ENCODE measurements around the gene POLR2C. TPM values are rescaled to one million over a fixed set of nuclear protein-coding genes. Genes with fewer than 3 reads are reported as not detected.
A peak's percentile ranks its signal among the peaks of the same experiment; 100 is the strongest.
"Not testable (repeated sequence)": the region's sequence is repeated elsewhere in the genome, so short reads cannot be mapped to it uniquely, and the experiment has no call there.

POLR2C gene
- total RNA-seq, 5 donors from 2014 or later (not counting 1 experiment from before 2014, with no cell fraction given), result 63.8 to 93.9 (median 69.0) TPM

- Histone ChIP-seq H3K4me1 (ENCODE audit: control insufficient read depth in 1 of 2, extremely low read depth in 1 of 2, insufficient read depth in 2 of 2, low read length in 2 of 2) (peaks cover 17 to 24% of the 10 kb centered on the region in 2 experiments), H3K36me3 (ENCODE audit: control insufficient read depth in 2 of 2, extremely low read depth in 1 of 2, insufficient read depth in 1 of 2, low read length in 1 of 2) (peaks cover 2 to 77% of the 10 kb centered on the region in 2 donors), H3K27me3 (replicated peaks in 1 of 2; ENCODE audit: control insufficient read depth in 2 of 2, extremely low read depth in 1 of 2, insufficient read depth in 2 of 2, low read length in 1 of 2) (no peaks in the 10 kb centered on the region), H3K4me3 (ENCODE audit: control insufficient read depth in 1 of 2, extremely low read depth in 1 of 2, low read length in 1 of 2) (no peak overlapping the region), H3K27ac (ENCODE audit: low read length) (no peak overlapping the region), H3K9me3 (no peaks in the 10 kb centered on the region)
- peaks cover 71% of the 10 kb centered on the region for H3K36me3 Mint-ChIP-seq
- ChIA-PET CTCF (interaction anchor here (0.6 to 3.2 kb wide), 3 partner anchors 13 to 89 kb away, joined by 3 to 16 read pairs (median 5); partner anchors contain the start of genes CIAPIN1 (in 1 of the 2) and COQ9 (in 1 of the 2)), POLR2A (interaction anchor here in 1 of 2 donors (0.9 kb wide), 1 partner anchor 46 kb away, joined by 3 read pairs; no protein-coding TSS in a partner anchor)
- H3K27me3 Mint-ChIP-seq, result no peaks in the 10 kb centered on the region
- no peak for ATAC-seq (replicated peaks in 1 of 4)
- no peaks in the 10 kb centered on the region for H3K9me3 Mint-ChIP-seq
- no peak overlapping the region for H3K4me3 Mint-ChIP-seq
- 90% methylated on average over 3 of the region's 5 CpGs for WGBS (ENCODE audit: insufficient coverage)
- H3K27ac Mint-ChIP-seq, result peak overlapping the region; percentile 52 to 58
- no peak for DNase-seq
- H3K4me1 Mint-ChIP-seq, result peaks cover 29 to 33% (median 32%) of the 10 kb centered on the region in 3 donors
Observed at GRCh38 chr16:57430955-57431354, 31.5 kb upstream of the POLR2C start.

- whole genome bisulfite sequencing (ENCODE audit: insufficient coverage), result 86% methylated on average over 1 of the region's 2 CpGs
- no peaks in the 10 kb centered on the region for H3K27me3 ChIP-seq (replicated peaks in 1 of 2; ENCODE audit: control insufficient read depth in 2 of 2, extremely low read depth in 1 of 2, insufficient read depth in 2 of 2, low read length in 1 of 2)
- no peaks in the 10 kb centered on the region for H3K9me3 ChIP-seq
- Mint-ChIP-seq H3K4me1 (peaks cover 29 to 33% (median 32%) of the 10 kb centered on the region in 3 donors), H3K27ac (peak overlapping the region; percentile 66 to 80), H3K4me3 (peak overlapping the region in 1 of 3 donors; percentile 52), H3K27me3 (no peaks in the 10 kb centered on the region), H3K9me3 (no peaks in the 10 kb centered on the region), H3K36me3 (peaks cover 70% of the 10 kb centered on the region)
- H3K36me3 ChIP-seq (ENCODE audit: control insufficient read depth in 2 of 2, extremely low read depth in 1 of 2, insufficient read depth in 1 of 2, low read length in 1 of 2), result peaks cover 3 to 79% of the 10 kb centered on the region in 2 donors
- H3K4me1 ChIP-seq (ENCODE audit: control insufficient read depth in 1 of 2, extremely low read depth in 1 of 2, insufficient read depth in 2 of 2, low read length in 2 of 2), result peaks cover 17 to 24% of the 10 kb centered on the region in 2 experiments
- H3K27ac ChIP-seq (ENCODE audit: low read length), result no peak overlapping the region
- POLR2A ChIA-PET, result interaction anchor here in 1 of 2 donors (0.6 kb wide), 1 partner anchor 402 kb away, joined by 6 read pairs; no protein-coding TSS in a partner anchor
- H3K4me3 ChIP-seq (ENCODE audit: control insufficient read depth in 1 of 2, extremely low read depth in 1 of 2, low read length in 1 of 2), result no peak overlapping the region
- CTCF ChIA-PET, result interaction anchor here in 1 of 2 donors (3.2 kb wide), 1 partner anchor 15 kb away, joined by 16 read pairs; no protein-coding TSS in a partner anchor
- DNase-seq (no peak), ATAC-seq (replicated peaks in 1 of 4) (no peak)
Observed at GRCh38 chr16:57432505-57432904, 30.0 kb upstream of the POLR2C start.

- Mint-ChIP-seq H3K27ac (peak overlapping the region; percentile 66 to 80), H3K4me1 (peaks cover 29 to 33% (median 32%) of the 10 kb centered on the region in 3 donors), H3K9me3 (no peaks in the 10 kb centered on the region), H3K4me3 (peak overlapping the region in 1 of 3 donors; percentile 52), H3K36me3 (peaks cover 68% of the 10 kb centered on the region), H3K27me3 (no peaks in the 10 kb centered on the region)
- H3K36me3 ChIP-seq (ENCODE audit: control insufficient read depth in 2 of 2, extremely low read depth in 1 of 2, insufficient read depth in 1 of 2, low read length in 1 of 2), result peaks cover 3 to 79% of the 10 kb centered on the region in 2 donors
- H3K4me3 ChIP-seq (ENCODE audit: control insufficient read depth in 1 of 2, extremely low read depth in 1 of 2, low read length in 1 of 2), result no peak overlapping the region
- 100% methylated on average over 1 of the region's 3 CpGs for WGBS (ENCODE audit: insufficient coverage)
- H3K4me1 ChIP-seq (ENCODE audit: control insufficient read depth in 1 of 2, extremely low read depth in 1 of 2, insufficient read depth in 2 of 2, low read length in 2 of 2), result peaks cover 17 to 24% of the 10 kb centered on the region in 2 experiments
- ChIA-PET POLR2A (interaction anchor here in 1 of 2 donors (0.6 kb wide), 1 partner anchor 402 kb away, joined by 6 read pairs; no protein-coding TSS in a partner anchor), CTCF (interaction anchor here in 1 of 2 donors (3.2 kb wide), 1 partner anchor 15 kb away, joined by 16 read pairs; no protein-coding TSS in a partner anchor)
- DNase-seq (peak in 1 of 35 experiments; percentile 22), ATAC-seq (replicated peaks in 1 of 4) (peak; percentile 28 to 68 (median 58))
- no peaks in the 10 kb centered on the region for H3K9me3 ChIP-seq
- no peaks in the 10 kb centered on the region for H3K27me3 ChIP-seq (replicated peaks in 1 of 2; ENCODE audit: control insufficient read depth in 2 of 2, extremely low read depth in 1 of 2, insufficient read depth in 2 of 2, low read length in 1 of 2)
- no peak overlapping the region for H3K27ac ChIP-seq (ENCODE audit: low read length)
Observed at GRCh38 chr16:57432989-57433388, 29.5 kb upstream of the POLR2C start.

GRCh38 chr16:57434003-57434402 lies 28.5 kb upstream of the POLR2C start:
- Histone ChIP-seq H3K36me3 (ENCODE audit: control insufficient read depth in 2 of 2, extremely low read depth in 1 of 2, insufficient read depth in 1 of 2, low read length in 1 of 2) (peaks cover 3 to 78% of the 10 kb centered on the region in 2 donors), H3K9me3 (no peaks in the 10 kb centered on the region), H3K4me3 (ENCODE audit: control insufficient read depth in 1 of 2, extremely low read depth in 1 of 2, low read length in 1 of 2) (no peak overlapping the region), H3K27ac (ENCODE audit: low read length) (no peak overlapping the region), H3K4me1 (ENCODE audit: control insufficient read depth in 1 of 2, extremely low read depth in 1 of 2, insufficient read depth in 2 of 2, low read length in 2 of 2) (peaks cover 17 to 24% of the 10 kb centered on the region in 2 experiments), H3K27me3 (replicated peaks in 1 of 2; ENCODE audit: control insufficient read depth in 2 of 2, extremely low read depth in 1 of 2, insufficient read depth in 2 of 2, low read length in 1 of 2) (no peaks in the 10 kb centered on the region)
- ChIA-PET CTCF (interaction anchor here in 1 of 2 donors (0.8 to 3.2 kb wide), 2 partner anchors 12 to 16 kb away, joined by 3 to 16 read pairs; no protein-coding TSS in a partner anchor), POLR2A (interaction anchor here in 1 of 2 donors (0.6 kb wide), 1 partner anchor 11 kb away, joined by 3 read pairs; no protein-coding TSS in a partner anchor)
- no peaks in the 10 kb centered on the region for H3K9me3 Mint-ChIP-seq
- WGBS (ENCODE audit: insufficient coverage), result no CpG with 5 or more reads among the region's 2 CpGs
- peak overlapping the region in 1 of 3 donors; percentile 52 for H3K4me3 Mint-ChIP-seq
- peaks cover 68% of the 10 kb centered on the region for H3K36me3 Mint-ChIP-seq
- ATAC-seq (replicated peaks in 1 of 4) (peak; percentile 60 to 95 (median 79)), DNase-seq (peak in 21 of 35 experiments; percentile 11 to 79 (median 33))
- H3K27me3 Mint-ChIP-seq, result no peaks in the 10 kb centered on the region
- H3K4me1 Mint-ChIP-seq, result peaks cover 32 to 36% (median 33%) of the 10 kb centered on the region in 3 donors
- peak overlapping the region; percentile 80 to 81 for H3K27ac Mint-ChIP-seq

GRCh38 chr16:57435838-57436237 lies 26.6 kb upstream of the POLR2C start:
- ATAC-seq (replicated peaks in 1 of 4), result no peak
- Mint-ChIP-seq H3K9me3 (peaks cover 0 to 13% (median 3%) of the 10 kb centered on the region in 3 donors), H3K27ac (peak overlapping the region in 1 of 2 donors; percentile 52), H3K4me1 (peaks cover 32 to 39% (median 33%) of the 10 kb centered on the region in 3 donors), H3K36me3 (peaks cover 73% of the 10 kb centered on the region), H3K27me3 (no peaks in the 10 kb centered on the region), H3K4me3 (no peak overlapping the region)
- Histone ChIP-seq H3K9me3 (no peaks in the 10 kb centered on the region), H3K4me3 (ENCODE audit: control insufficient read depth in 1 of 2, extremely low read depth in 1 of 2, low read length in 1 of 2) (no peak overlapping the region), H3K4me1 (ENCODE audit: control insufficient read depth in 1 of 2, extremely low read depth in 1 of 2, insufficient read depth in 2 of 2, low read length in 2 of 2) (peaks cover 17 to 24% of the 10 kb centered on the region in 2 experiments), H3K36me3 (ENCODE audit: control insufficient read depth in 2 of 2, extremely low read depth in 1 of 2, insufficient read depth in 1 of 2, low read length in 1 of 2) (peaks cover 3 to 77% of the 10 kb centered on the region in 2 donors), H3K27ac (ENCODE audit: low read length) (no peak overlapping the region), H3K27me3 (replicated peaks in 1 of 2; ENCODE audit: control insufficient read depth in 2 of 2, extremely low read depth in 1 of 2, insufficient read depth in 2 of 2, low read length in 1 of 2) (no peaks in the 10 kb centered on the region)
- WGBS (ENCODE audit: insufficient coverage), result no CpG with 5 or more reads among the region's 1 CpG
- POLR2A ChIA-PET, result no interaction called here
- CTCF ChIA-PET, result interaction anchor here in 1 of 2 donors (0.9 kb wide), 1 partner anchor 16 kb away, joined by 3 read pairs; no protein-coding TSS in a partner anchor
- DNase-seq, result no peak

GRCh38 chr16:57439947-57440346 lies 22.5 kb upstream of the POLR2C start:
- H3K4me1 ChIP-seq (ENCODE audit: control insufficient read depth in 1 of 2, extremely low read depth in 1 of 2, insufficient read depth in 2 of 2, low read length in 2 of 2); DNase-seq; H3K27me3 Mint-ChIP-seq; H3K4me3 Mint-ChIP-seq; H3K27ac ChIP-seq (ENCODE audit: low read length); POLR2A ChIA-PET; H3K27me3 ChIP-seq (replicated peaks in 1 of 2; ENCODE audit: control insufficient read depth in 2 of 2, extremely low read depth in 1 of 2, insufficient read depth in 2 of 2, low read length in 1 of 2); H3K9me3 ChIP-seq; ATAC-seq (replicated peaks in 1 of 4); H3K27ac Mint-ChIP-seq; H3K4me3 ChIP-seq (ENCODE audit: control insufficient read depth in 1 of 2, extremely low read depth in 1 of 2, low read length in 1 of 2); CTCF ChIA-PET: not testable (repeated sequence)
- H3K9me3 Mint-ChIP-seq, result peaks cover 0 to 15% (median 3%) of the 10 kb centered on the region in 3 donors
- H3K36me3 Mint-ChIP-seq, result peaks cover 56% of the 10 kb centered on the region
- WGBS (ENCODE audit: insufficient coverage), result 100% methylated on average over 7 of the region's 8 CpGs
- peaks cover 3 to 45% of the 10 kb centered on the region in 2 donors for H3K36me3 ChIP-seq (ENCODE audit: control insufficient read depth in 2 of 2, extremely low read depth in 1 of 2, insufficient read depth in 1 of 2, low read length in 1 of 2)
- H3K4me1 Mint-ChIP-seq, result peaks cover 14 to 23% (median 17%) of the 10 kb centered on the region in 3 donors
